HepG2 (cell line): Measurements from ENCODE around the gene PHF14. TPM values are rescaled to one million over a fixed set of nuclear protein-coding genes. Genes with fewer than 3 reads are reported as not detected.

ENCODE experiments used
- ATAC-seq: fragments of 200-7000 bp; cut with Tn5 transposase; 3 replicates; pipeline ENCODE4 v1.9.1; 2020; ENCODE audit warnings: mild to moderate bottlenecking, moderate library complexity
- BruUV-seq: library from RNA; stranded (reverse); fragments of 400-500 nt; replicated peaks from 2 replicates; lab custom pipeline; 2021; lab: Mats Ljungman, UMichigan
- CTCF ChIA-PET: fragments of 300-600 bp; formaldehyde crosslinking; extraction: SDS; loops from one replicate; lab custom pipeline; 2021; ENCODE audit warnings: low total read pairs, inconsistent platforms, low intra/inter-chr PET ratio; lab: Yijun Ruan, JAX
- POLR2A ChIA-PET: fragments of 350-600 bp; sonication (Branson Sonifier 250); formaldehyde crosslinking; loops from one replicate; lab custom pipeline; 2020; ENCODE audit warnings: antibody characterized with exemption, inconsistent platforms; lab: Yijun Ruan, JAX
- DNase-seq: peaks from one replicate; pipeline ENCODE4 v3.0.0-alpha.2; 2015; ENCODE audit warnings: low spot score
- FAIRE-seq: peaks from 3 replicates; lab custom pipeline; 2011; peaks lifted over from hg19 to GRCh38; lab: Jason Lieb, UNC
- H2AFZ ChIP-seq: one replicate; pipeline ENCODE4 v1.6.1; 2011; ENCODE audit warnings: low read length, inconsistent platforms
- H3K27ac ChIP-seq: fragments of 300-600 bp; 3 replicates; pipeline ENCODE4 v1.8.0; 2011; ENCODE audit warnings: mixed run types, mild to moderate bottlenecking, mixed read lengths, low read length, inconsistent platforms; ENCODE audit not compliant: insufficient read depth; ENCODE audit errors: extremely low read length
- H3K27me3 ChIP-seq, 2 experiments: fragments of 200-600 bp in 1 of 2; 2 replicates in 1 of 2; 3 replicates in 1 of 2; pipeline versions ENCODE4 v1.6.0 to v1.8.0; 2011; ENCODE audit warnings: low read length in 2 of 2, mild to moderate bottlenecking in 2 of 2, moderate library complexity in 2 of 2, inconsistent platforms in 1 of 2; ENCODE audit not compliant: insufficient read depth in 2 of 2, control insufficient read depth in 1 of 2
- H3K36me3 ChIP-seq, 2 experiments: fragments of 200-600 bp in 1 of 2; replicated peaks in 1 of 2; 2 replicates in 1 of 2; 3 replicates in 1 of 2; pipeline versions ENCODE4 v1.5.1 to v1.8.0; 2011; ENCODE audit warnings: low read length in 2 of 2, inconsistent platforms in 1 of 2; ENCODE audit not compliant: insufficient read depth in 2 of 2, control insufficient read depth in 1 of 2
- H3K4me1 ChIP-seq: 2 replicates; pipeline ENCODE4 v1.5.1; 2012; ENCODE audit warnings: low read length, inconsistent platforms; ENCODE audit not compliant: insufficient read depth
- H3K4me2 ChIP-seq: 2 replicates; pipeline ENCODE4 v1.6.0; 2011; ENCODE audit warnings: low read depth, low read length, inconsistent platforms
- H3K4me3 ChIP-seq, 3 experiments: fragments of 200-600 bp in 1 of 3; sonication (generic), shearing (Covaris generic) in 1 of 3; replicated peaks in 1 of 3; 2 replicates each; pipeline ENCODE4 v1.5.1; 2011 to 2016; ENCODE audit warnings: low read length in 3 of 3, inconsistent platforms in 2 of 3, low read depth in 2 of 3, mild to moderate bottlenecking in 2 of 3, control low read depth in 1 of 3, mixed read lengths in 1 of 3; ENCODE audit not compliant: insufficient read depth in 1 of 3
- H3K79me2 ChIP-seq: one replicate; pipeline ENCODE4 v1.6.1; 2011; ENCODE audit warnings: low read length, inconsistent platforms; ENCODE audit not compliant: insufficient read depth
- H3K9ac ChIP-seq: 2 replicates; pipeline ENCODE4 v1.6.0; 2011; ENCODE audit warnings: mild to moderate bottlenecking, low read depth, low read length, inconsistent platforms; ENCODE audit not compliant: insufficient read depth
- H3K9me3 ChIP-seq: 2 replicates; pipeline ENCODE4 v1.5.1; 2012; ENCODE audit warnings: mild to moderate bottlenecking, low read length
- H4K20me1 ChIP-seq: 2 replicates; pipeline ENCODE4 v1.6.0; 2011; ENCODE audit warnings: inconsistent platforms, mild to moderate bottlenecking, low read length, moderate library complexity; ENCODE audit not compliant: insufficient read depth
- ADNP ChIP-seq: sonication (generic); formaldehyde crosslinking; IDR thresholded peaks from 2 replicates; pipeline ENCODE4 v1.4.0; 2020; ENCODE audit warnings: missing genetic modification reagents
- DMAP1 ChIP-seq: IDR thresholded peaks from 2 replicates; pipeline ENCODE4 v1.6.1; 2016
- HMGA1 ChIP-seq: sonication (generic); formaldehyde crosslinking; conservative IDR thresholded peaks from 2 replicates; pipeline ENCODE4 v1.4.0; 2020; ENCODE audit warnings: missing genetic modification reagents
- MEF2D ChIP-seq: sonication (generic); formaldehyde crosslinking; IDR thresholded peaks from 2 replicates; pipeline ENCODE4 v1.5.1; 2020; ENCODE audit warnings: mild to moderate bottlenecking, missing genetic modification reagents
- SMC3 ChIP-seq: IDR thresholded peaks from 2 replicates; pipeline ENCODE4 v1.6.1; 2011; ENCODE audit warnings: low read length, improper control_type of control experiment
- STAT6 ChIP-seq: sonication (generic); formaldehyde crosslinking; IDR thresholded peaks from 2 replicates; pipeline ENCODE4 v1.4.0; 2020; ENCODE audit warnings: missing genetic modification reagents, mild to moderate bottlenecking, borderline replicate concordance
- ZNF276 ChIP-seq: sonication (generic); formaldehyde crosslinking; IDR thresholded peaks from 2 replicates; pipeline ENCODE4 v1.4.0; 2020; ENCODE audit warnings: mild to moderate bottlenecking, low read depth, missing genetic modification reagents
- ZNF530 ChIP-seq: sonication (generic); formaldehyde crosslinking; IDR thresholded peaks from 2 replicates; pipeline ENCODE4 v1.5.0; 2020; ENCODE audit warnings: low read depth, mild to moderate bottlenecking, missing genetic modification reagents
- ZNF615 ChIP-seq: sonication (generic); formaldehyde crosslinking; IDR thresholded peaks from 2 replicates; pipeline ENCODE4 v1.5.0; 2020; ENCODE audit warnings: mild to moderate bottlenecking, missing genetic modification reagents, borderline replicate concordance
- ZNF792 ChIP-seq: IDR thresholded peaks from 2 replicates; pipeline ENCODE4 v1.6.1; 2016
- in situ Hi-C: cut with HindIII; loops from 2 replicates; pipeline ENCODE4 v1.10.0; 2017; ENCODE audit warnings: low pct_unique_long_range_greater_than_20kb; ENCODE audit not compliant: extremely low pct_ligation_motif_present
- intact Hi-C: fragments of 100-400 bp; cut with micrococcal nuclease; formaldehyde crosslinking; loops from one replicate; pipeline ENCODE4 v1.10.0; 2022; ENCODE audit not compliant: unreplicated experiment
- polyA plus RNA-seq, 8 experiments: library from polyadenylated mRNA; depleted of rRNA in 3 of 8; stranded (reverse) in 7 of 8; unstranded in 1 of 8; fragments of >200 nt; fragmentation: Illumina TruSeq in 4 of 8; extraction: Trizol in 4 of 8; gene quantifications; 2 replicates each; pipeline versions ENCODE4 v1.2.1 to v1.2.3, GENCODE V29; 2011 to 2016; ENCODE audit warnings: low read depth in 4 of 8, missing spikeins in 1 of 8, mixed read lengths in 1 of 8; ENCODE audit not compliant: insufficient read depth in 1 of 8
- total RNA-seq, 5 experiments: library from RNA; depleted of rRNA; stranded (reverse); fragments of >200 nt; fragmentation: Illumina TruSeq; extraction: Trizol; gene quantifications; 2 replicates each; pipeline ENCODE4 v1.2.3, GENCODE V29; 2016; ENCODE audit warnings: low read depth in 1 of 5
- TF ChIP-seq, protein P1 (sequence below): IDR thresholded peaks from 2 replicates; pipeline ENCODE4 v1.4.0; 2020; ENCODE audit warnings: mild to moderate bottlenecking, missing genetic modification reagents

Gene PHF14
- total and polyA plus RNA-seq, 2 of the 13 experiments (the other 11 are each of a cell fraction or from before 2014, with no cell fraction given) = 18.9 to 68.7 TPM

DNA sequence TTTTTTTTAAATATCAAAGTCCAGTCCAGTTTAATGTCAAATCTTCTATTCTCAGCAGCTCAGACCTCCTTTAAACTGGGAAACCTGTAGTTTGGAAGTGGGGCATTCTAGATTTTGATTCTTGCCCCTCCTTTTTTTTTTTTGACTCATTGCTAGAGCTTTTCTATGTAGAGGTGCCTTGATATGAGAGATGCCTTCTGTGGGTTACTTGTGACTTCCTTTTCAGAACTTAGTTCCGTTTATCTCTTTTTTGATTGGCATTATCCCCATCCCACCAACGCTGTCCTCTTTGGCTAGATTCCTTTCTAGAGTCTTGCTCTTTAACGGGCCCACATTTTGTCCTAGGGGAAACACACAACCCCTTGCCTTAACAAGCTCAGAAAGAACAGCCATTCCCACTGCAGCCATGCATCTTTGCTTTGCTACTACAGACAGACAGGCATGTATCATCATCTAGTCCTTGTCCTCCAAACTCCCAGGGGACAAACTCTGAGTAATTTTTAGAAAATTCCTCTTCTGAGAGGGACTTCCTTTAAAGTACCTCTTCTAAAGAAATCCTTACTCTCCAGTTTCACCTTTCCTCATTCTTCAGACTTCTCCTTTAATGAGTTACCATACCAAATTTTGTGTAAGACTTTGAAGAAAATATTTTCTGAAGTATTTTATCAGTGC, 153.6 kb downstream of the PHF14 start (continued):
- TF ChIP-seq, protein P1, sequence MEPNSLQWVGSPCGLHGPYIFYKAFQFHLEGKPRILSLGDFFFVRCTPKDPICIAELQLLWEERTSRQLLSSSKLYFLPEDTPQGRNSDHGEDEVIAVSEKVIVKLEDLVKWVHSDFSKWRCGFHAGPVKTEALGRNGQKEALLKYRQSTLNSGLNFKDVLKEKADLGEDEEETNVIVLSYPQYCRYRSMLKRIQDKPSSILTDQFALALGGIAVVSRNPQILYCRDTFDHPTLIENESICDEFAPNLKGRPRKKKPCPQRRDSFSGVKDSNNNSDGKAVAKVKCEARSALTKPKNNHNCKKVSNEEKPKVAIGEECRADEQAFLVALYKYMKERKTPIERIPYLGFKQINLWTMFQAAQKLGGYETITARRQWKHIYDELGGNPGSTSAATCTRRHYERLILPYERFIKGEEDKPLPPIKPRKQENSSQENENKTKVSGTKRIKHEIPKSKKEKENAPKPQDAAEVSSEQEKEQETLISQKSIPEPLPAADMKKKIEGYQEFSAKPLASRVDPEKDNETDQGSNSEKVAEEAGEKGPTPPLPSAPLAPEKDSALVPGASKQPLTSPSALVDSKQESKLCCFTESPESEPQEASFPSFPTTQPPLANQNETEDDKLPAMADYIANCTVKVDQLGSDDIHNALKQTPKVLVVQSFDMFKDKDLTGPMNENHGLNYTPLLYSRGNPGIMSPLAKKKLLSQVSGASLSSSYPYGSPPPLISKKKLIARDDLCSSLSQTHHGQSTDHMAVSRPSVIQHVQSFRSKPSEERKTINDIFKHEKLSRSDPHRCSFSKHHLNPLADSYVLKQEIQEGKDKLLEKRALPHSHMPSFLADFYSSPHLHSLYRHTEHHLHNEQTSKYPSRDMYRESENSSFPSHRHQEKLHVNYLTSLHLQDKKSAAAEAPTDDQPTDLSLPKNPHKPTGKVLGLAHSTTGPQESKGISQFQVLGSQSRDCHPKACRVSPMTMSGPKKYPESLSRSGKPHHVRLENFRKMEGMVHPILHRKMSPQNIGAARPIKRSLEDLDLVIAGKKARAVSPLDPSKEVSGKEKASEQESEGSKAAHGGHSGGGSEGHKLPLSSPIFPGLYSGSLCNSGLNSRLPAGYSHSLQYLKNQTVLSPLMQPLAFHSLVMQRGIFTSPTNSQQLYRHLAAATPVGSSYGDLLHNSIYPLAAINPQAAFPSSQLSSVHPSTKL (CRISPR knock-in tag) = no peak
- TF ChIP-seq ZNF792 = no peak
- TF ChIP-seq MEF2D (CRISPR knock-in tag) = no peak
- no peak for TF ChIP-seq DMAP1
- TF ChIP-seq ADNP (CRISPR knock-in tag) = no peak
- no peak for TF ChIP-seq ZNF615 (CRISPR knock-in tag)
- TF ChIP-seq ZNF530 (CRISPR knock-in tag) = no peak
- no peak for TF ChIP-seq ZNF276 (CRISPR knock-in tag)

- in situ Hi-C loops = no loop called here
- CTCF ChIA-PET = no interaction called here
- ATAC-seq = no peak
Measured at GRCh38 chr7:11127988-11128387, 154.3 kb downstream of the PHF14 start.

More at GRCh38 chr7:11127988-11128387, 154.3 kb downstream of the PHF14 start:
- H4K20me1 ChIP-seq = no peaks in the 10 kb centered on the region
- FAIRE-seq (no peak), DNase-seq (no peak)
- no peak overlapping the region for H3K9ac ChIP-seq
- no peak overlapping the region for H3K27ac ChIP-seq
- no peaks in the 10 kb centered on the region for H3K9me3 ChIP-seq
- intact Hi-C loops = no loop called here
- H3K4me3 ChIP-seq = no peak overlapping the region
- POLR2A ChIA-PET = no interaction called here
- H2AFZ ChIP-seq = no peak overlapping the region
- BruUV-seq = no TSS peak
- H3K4me2 ChIP-seq = no peak overlapping the region
- no peaks in the 10 kb centered on the region for H3K79me2 ChIP-seq
- TF ChIP-seq STAT6 (no peak), HMGA1 (CRISPR knock-in tag) (no peak), SMC3 (no peak)
- H3K27me3 ChIP-seq = no peaks in the 10 kb centered on the region
- H3K4me1 ChIP-seq = no peaks in the 10 kb centered on the region
- H3K36me3 ChIP-seq = no peaks in the 10 kb centered on the region; a peak in 1 of 5 replicates
